GM19240 (cell line): Measurements from ENCODE around the gene ETV5.

Source experiments
- DNase-seq: peaks from one replicate; pipeline ENCODE4 v3.0.0; 2011; ENCODE audit warnings: low spot score; ENCODE audit not compliant: insufficient read length

Gene ETV5

DNA sequence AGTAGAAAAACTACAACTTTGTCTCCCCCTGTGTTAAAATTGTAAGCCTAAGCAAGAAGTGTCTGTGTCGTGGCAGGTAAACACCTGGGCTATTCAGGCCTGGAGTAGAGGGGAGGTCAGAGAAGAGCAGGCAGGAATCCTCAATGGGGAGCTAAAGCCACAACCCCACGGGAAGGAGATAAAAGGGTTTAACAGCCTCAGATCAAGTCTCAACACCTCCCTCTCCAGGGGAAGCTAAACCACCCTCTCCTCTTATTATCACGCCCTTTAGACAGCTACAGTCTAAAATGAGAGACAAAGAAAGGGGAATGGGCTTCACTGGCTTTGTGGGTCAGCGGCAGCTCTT is 11.6 kb downstream of the ETV5 start:
- no peak for DNase-seq

DNA sequence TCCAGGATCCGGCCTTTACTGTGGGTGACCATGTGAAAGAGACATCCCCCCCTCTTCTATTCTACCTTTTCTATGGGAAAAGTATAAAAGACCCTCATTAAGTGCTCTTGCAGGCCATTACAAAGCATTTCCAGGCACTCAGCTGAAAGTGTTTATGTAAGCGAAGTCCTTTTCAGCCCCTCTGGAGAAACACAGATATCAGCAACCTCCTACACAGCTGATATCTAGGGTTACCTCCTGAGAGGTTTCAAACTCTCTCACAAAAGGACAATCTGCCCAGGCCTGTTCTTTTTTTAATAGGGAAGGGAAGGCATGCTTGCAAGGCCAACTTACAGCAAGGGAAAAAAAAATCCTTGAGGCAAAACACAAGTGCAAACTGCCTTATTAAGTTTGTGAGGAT is 12.6 kb downstream of the ETV5 start:
- no peak for DNase-seq

DNA sequence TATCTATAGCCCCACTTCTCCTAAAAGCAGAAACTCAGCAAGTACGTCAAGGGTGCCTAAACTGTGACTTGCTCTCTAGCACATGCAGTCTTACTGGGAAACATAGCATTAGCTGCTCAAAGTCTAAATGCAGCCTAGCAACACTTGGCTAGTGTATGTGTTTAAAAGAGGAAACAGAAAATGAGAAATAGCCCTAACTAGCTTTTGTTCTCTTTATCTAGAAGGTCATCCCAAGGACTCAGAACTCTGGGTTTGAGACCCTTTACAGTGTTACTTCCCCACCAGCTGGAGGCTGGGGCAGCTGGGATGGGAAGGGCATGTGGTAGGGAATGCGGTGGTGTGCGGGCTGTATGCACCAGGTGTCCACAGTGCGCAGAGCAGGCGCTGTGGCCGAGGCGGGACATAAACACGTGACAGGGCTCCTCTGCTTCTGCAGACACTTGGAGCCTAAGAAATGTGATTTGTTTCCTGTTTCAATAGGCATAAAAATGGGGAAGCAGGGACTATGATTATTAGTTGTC is 13.3 kb downstream of the ETV5 start:
- no peak for DNase-seq

DNA sequence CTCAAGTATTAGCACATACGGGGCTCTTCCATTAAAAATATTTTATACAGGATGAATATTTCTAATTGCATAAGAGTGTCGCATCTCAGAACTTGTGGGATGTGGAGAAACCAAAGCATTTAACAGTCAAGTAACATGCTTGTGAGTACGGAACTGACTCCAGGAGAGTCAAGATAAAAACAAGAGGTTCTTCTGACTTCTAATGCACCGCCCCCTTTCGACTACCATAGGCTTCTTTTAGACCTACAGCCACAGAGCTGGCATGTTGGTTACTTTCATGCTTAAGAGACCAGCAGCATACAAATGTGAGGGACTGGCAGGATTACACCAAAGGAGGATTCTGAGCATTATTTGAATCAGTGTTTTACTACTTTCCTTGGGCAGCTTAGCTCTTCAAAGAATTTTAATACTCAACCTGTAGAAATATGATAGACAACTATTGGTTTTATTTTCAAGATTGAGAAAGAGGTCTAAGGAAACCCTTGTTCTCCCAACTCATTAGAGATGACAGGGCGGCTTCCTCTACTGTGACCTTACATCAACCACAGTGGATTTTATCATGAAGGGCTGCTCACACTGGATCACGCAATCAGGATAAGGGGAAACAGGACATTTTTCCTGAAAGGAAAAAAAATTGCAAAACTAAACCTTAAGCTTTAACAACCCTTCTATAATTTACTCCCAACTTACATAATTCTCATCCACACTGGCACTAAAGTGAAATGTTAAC is 14.0 kb downstream of the ETV5 start:
- DNase-seq: no peak

DNA sequence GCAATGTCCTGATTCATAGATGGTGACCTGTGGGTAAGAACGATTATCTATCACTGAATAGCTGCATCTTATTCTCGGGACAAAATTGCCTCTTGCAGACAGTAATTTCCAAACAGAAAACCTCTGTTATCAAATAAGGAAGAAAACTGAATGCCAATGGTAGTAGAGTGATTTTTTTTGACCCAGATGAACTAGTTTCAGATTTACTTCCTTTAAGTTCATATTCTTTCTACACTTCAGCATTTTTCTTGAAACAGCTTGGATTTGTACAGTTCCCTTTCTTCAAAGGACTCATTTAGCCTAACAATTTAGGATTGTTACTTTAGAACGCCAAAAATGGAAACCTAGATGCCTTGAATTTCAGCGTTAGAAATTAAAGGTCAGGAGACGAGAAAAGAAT is 14.6 kb downstream of the ETV5 start:
- DNase-seq: no peak

DNA sequence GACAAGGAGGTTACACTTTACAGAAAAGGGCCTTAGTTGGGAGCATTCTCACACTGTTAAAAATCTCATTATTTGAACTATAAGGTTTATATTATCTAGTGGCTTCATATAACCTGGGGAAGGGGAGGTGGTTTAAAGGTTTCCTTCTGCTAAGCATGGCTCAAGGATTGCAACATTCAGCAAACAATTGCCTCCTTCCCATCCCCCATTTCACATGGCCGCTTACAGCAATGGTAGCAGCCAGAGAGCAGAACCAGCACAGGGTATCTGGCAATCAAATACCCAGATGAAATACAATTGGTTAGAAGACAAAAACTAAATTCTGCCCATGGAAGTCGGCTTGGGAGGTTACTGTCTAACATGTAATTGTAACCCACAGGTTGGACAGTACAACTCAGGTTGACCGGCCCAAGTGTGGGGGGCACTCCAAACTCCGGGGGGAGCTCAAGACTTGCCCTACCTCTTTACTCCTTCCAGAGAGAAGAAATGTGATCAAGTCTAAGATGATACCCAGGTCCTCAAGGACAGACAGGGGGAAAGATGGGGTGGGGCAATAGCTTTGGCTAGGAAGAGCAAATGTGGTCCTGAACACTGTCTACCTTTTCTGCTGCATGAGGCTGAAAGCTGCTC is 15.5 kb downstream of the ETV5 start:
- DNase-seq: no peak

DNA sequence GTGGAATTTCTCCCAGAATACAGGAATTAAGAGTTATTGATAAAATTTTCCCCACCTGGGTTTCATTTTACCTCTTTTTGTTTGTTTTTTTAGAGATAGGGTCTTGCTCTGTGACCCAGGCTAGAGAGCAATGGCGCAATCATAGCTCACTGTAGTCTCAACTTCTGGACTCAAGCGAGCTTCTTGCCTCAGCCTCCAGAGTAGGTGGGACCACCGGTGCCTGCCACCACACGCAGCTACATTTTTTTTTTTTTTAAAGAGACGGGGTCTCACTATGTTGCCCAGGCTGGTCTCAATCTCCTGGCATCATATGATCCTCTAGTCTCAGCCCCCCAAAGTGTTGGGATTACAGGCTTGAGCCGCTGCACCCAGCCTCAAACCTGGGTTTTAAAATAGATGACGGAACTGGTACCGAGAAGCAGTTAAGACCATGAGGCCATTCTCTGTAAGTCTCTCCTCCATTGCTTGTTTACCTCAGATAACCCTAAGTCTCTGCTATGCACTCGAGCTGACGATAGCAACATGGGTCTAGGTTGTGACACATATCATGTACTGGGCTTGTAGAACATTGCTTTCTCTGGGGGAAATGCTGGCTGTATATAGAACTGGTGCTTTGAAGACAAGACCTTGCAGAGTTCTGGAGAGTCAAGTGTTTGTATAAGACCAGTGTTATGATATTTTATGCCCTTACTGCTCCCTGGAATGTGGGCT is 16.4 kb downstream of the ETV5 start:
- no peak for DNase-seq

DNA sequence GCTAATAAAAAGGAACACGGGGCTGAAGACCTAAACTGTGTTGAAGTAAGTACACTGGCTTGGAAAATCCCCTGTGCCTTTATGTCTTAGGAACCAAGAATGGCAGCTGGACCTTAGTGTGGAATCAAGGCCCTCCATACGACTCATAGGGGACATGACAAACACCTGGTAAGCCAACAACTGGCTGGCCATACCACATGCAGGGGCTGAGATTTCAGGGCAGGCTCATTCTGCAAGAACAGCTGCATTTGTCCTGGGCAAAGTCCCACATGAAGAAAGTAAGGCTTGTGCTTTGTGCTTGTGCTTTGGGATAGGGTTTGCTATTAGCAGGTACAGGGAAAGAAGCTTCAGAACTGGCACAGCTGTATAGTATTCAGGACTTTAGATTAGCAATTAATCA is 18.0 kb downstream of the ETV5 start:
- no peak for DNase-seq

DNA sequence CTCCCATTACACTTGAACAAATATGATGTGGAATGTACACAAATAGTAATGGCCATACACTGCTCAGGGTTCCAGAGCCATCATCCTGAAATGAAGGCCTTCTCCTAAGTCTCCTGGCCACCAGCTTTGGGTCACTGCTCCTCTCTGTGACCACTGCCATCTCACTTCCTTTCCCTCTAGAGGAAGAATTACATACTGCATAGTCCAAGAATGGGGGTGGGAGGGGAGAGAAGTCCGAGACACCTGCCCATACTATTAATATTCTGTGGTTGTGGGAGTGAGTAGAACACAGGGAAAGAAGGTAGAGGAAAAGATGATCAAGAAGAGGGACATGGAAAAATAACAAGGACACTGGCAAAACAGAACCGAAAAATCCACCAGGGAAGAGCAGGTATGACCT is 20.6 kb downstream of the ETV5 start:
- no peak for DNase-seq

DNA sequence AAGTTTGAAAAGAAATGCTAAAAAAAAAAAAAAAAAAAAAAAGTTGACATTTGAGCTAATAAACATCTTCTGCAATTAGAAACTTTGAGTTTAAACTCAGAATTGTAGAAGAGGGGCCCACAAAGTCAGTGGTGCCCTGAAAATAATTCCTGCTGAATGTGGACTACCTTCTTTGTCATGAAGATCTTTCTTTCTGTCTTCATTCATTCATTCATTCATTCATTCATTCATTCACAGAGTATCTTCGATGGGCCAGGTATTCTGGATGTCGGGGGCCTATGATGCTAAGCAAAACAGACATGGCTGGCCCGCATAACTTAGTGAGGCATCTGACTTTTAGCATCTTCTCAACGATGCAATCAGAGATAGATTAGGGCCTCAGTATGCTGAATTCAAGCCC is 24.6 kb downstream of the ETV5 start:
- DNase-seq: no peak

DNA sequence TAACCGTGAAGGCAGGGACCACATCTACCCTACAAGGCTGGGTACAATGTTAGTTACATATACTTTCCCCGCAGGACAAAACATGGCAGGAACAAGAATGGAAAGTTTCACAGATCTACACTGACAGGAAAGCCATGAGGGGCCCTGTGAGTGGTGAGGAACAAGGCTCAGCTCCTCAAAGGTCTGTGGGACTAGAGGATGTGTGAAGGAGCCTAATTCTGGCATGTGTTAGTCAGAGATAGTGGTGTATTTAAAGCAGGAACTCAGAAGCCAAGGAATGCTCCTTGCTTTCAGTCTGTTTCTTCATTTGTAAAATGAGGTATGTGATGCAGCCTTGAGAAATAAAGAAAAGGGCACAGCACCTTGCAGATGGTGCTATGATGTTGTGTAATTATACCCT is 25.1 kb downstream of the ETV5 start:
- DNase-seq: no peak

DNA sequence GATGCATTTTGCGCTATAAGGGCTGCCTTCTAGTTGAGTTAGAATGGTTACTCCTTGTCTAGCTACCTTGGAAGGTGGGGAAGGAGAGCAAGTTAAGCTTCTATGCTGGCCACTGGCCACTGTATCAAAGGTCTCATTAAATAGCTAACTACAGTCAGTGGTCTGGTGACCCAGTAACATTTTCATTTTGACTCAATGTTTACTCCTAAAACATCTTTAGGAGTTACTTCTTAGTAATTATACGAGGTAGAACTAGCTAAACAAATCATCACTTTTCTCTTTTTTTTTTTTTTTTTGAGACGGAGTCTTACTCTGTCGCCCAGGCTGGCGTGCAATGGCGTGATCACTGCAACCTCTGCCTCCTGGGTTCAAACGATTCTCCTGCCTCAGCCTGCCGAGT is 26.7 kb downstream of the ETV5 start:
- no peak for DNase-seq

DNA sequence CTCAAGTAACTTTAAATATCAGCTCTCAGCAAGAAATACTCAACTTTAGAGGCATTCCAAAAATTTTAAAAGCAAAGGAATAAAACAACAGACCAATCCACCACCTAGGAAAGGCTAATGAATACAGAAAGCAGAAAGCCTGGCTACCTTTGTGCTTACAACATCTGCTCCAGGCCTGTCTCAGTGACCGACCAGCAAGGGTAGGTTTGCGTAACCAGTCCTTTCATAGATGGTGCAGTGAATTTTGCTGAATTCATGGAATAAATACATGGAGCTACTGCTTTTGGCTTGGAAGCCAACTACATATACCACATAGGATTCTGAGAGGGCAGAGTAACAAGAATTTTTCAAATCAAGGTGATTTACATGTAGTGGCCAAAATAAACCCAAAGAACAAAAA is 27.2 kb downstream of the ETV5 start:
- DNase-seq: no peak

DNA sequence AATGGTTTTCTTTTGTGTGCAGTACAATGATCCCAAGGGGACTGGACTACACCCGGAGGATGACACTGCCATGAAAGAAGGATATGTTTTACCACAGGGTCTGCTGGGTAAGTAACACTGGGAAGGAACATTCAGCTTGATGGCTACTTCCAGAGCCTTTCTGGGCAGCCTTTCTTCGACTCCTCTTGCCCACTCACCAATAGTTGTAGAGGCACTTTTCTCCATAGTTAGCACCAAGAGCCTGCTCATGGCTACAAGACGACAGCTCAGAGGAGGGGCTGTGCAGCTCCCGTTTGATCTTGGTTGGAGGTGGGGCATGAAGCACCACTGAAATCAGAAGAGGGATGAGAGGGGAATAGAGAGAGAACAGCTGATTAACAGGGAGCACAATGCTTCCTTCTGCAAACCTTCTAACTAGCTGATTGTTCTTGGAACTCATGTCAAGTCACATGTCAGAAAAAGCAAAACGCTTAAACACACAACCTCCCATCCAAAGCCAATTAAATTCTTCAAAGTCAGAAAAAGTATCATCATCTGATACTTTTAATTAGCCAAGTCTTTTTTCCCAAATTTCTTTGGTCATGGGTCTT is 27.9 kb downstream of the ETV5 start:
- DNase-seq: no peak

DNA sequence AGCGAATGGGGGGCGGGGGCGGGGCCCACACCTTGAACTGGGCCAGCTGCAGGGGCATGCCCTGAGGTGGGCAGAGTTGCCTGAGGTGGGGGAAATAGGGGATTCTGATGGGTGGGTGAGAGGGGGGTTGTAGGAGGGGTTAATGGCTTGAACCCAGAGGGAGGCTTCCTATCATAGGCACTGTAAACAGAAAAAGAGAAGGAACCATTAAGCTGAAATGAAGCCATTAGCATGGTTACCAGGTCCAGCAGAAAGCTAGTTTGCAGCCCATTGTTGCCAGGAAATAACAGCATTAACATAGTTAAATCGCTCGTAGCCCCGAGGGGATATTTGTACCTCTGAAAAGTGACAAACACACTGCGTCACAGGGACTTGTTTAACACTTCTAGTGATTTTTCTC is 29.0 kb downstream of the ETV5 start:
- DNase-seq: no peak

DNA sequence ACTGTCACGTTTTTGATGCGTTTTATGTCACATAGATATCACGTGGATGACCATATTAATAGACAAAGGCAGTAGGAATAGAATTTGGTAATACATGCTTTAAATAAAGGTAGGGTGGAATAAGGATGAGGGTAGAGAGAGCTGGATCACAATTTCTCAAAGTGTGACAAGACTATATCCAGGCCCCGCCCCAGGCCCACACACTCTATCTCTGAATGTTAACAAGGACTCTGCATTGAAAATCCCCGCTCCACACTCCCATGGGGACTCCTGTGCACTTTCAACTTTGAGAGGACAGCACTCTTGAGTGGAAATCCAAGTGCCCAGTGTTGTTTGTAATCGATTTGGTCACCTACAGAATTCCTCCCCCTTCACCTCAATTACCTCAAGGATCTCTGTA is 31.4 kb downstream of the ETV5 start:
- DNase-seq: no peak

DNA sequence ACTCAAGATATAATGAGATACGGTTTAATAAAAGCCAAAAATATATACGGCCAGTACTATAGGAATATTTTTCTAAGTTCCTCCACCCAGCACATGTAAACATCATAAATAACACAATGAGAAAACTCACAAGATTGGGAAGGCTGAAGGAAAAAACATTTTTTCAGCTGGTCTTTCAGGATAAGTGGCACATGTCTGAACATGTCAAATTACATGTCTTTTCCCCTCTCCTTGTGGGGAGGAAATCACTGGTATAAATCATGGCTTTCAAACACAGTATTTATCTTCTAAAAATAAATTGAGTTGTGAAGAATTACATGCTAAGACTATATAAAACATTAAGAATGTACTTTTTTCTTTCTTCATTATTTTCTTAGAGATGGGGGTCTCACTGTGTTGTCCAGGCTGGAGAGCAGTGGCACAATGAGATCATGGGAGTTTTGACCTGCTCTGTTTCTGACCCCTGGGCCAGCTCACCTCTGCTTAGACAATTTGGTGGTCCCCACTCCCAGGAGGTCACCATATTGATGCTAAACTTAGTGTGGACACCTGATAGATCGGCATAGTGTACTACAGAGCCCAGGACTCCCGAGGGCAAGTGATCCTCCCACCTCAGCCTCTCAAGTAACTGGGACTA is 32.8 kb downstream of the ETV5 start:
- no peak for DNase-seq

DNA sequence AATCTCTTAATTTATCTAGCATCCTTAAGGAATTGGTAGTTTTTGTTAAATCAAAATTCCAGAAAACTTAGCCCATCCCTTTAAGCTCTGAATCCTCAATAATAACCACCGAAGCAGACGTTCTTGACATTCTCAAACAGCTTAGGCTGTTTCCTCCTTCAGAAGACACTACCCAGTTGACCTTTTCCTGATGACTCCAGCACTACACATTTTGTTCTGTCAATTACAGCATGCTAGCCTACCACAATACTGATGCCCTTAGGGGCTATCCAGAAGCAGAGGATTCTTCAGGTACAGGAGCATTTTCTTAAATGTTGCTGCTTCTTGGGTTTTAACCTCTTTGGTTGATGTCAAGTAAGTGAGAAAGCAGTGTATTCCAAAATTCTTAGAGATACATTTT is 33.4 kb downstream of the ETV5 start:
- DNase-seq: no peak

DNA sequence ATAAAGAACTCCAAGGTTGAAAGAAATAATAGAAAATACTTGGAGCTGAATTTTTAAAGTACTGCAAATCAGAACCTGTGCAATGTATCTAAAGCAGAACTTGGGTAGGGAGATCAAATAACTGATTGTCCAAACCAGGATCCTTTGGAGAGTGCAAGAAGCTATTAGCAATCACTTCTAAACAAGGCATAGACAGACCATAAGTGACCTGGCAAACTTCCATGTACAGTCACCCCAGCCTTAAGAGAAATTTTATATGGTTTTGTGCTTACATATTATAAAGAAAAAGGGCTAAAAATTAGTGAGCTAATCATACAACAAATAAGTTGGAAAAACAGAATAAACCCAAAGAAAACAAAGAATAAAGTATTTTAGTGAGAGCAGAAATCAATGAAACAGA is 35.2 kb downstream of the ETV5 start:
- no peak for DNase-seq

DNA sequence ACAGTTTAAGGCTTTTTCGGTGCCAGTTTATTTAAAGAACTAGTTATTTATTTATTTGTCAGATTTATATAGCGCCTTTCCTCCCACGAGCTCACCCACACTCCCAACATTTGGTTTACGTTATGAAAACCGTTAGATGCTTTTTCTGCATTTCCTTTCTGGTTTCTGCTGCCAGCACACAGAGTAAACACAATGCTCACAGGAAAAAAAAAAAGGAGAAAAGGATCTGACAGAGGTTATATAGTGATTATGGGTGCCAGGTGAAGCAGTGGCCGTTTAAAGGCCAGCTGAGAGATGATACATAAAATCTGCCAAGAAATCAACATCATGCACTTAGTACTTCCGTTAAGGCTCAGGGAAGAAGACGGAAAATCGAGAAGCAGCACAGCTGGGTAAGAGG is 37.9 kb downstream of the ETV5 start:
- DNase-seq: no peak

DNA sequence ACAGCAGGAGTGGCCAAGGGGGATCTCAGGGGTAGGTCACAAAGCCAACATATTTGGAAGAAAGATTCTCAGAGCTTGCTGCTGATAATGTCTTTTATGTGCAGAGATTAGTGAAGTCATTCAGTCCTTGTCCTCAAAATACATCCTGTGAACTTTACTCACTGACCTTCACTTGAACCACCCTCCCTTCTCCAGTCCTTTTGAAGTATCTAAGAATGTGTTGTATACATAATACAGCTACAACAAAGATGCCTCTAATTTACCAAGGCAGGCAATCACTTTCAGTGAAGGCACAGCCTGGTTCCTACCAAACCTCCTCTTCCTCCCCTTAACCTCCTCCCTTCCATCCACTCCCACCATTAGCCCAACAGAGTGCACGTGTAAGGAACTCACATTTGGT is 38.3 kb downstream of the ETV5 start:
- no peak for DNase-seq

DNA sequence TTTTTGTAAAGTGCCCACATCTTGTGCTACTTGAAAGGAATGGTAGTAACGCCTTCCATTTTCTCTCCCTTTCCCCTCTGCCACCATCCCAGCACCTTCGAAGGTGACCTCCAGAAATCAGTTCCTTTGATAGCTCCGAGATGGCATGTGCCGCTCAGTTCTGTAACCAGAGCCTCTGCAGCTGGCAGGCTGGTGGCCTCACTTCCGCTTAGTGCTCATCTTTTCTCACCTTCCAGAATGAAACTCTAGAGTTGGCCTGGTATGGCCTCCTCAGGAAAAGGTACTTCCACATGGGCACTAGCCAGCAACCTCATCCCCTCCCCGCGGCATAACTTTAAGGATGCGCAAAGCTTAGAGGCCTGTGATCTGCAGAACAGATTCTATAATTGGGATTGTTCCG is 38.8 kb downstream of the ETV5 start:
- DNase-seq: no peak
